OCI-LY1 (cell line): ENCODE results near the gene MAD1L1.

Source experiments
- H2AFZ ChIP-seq: fragments of 200-600 bp; sonication (generic), shearing (Covaris generic); 2 replicates; pipeline ENCODE4 v1.6.0; 2014; ENCODE audit warnings: antibody characterized with exemption, mild to moderate bottlenecking, low read length
- H3F3A ChIP-seq: fragments of 200-600 bp; sonication (generic), shearing (Covaris generic); 2 replicates; pipeline ENCODE4 v1.6.0; 2014; ENCODE audit warnings: mild to moderate bottlenecking, antibody characterized with exemption, low read length, moderate library complexity; ENCODE audit not compliant: insufficient read depth
- H3K27ac ChIP-seq: fragments of 200-600 bp; sonication (generic); 2 replicates; pipeline ENCODE4 v1.5.1; 2014; ENCODE audit warnings: low read length, mixed run types, mild to moderate bottlenecking, low read depth; ENCODE audit not compliant: poor library complexity, severe bottlenecking
- H3K27me3 ChIP-seq: fragments of 200-600 bp; sonication (generic); 2 replicates; pipeline ENCODE4 v1.6.0; 2014; ENCODE audit warnings: antibody characterized with exemption, mild to moderate bottlenecking, low read length, moderate library complexity; ENCODE audit not compliant: insufficient read depth
- H3K36me3 ChIP-seq: fragments of 200-600 bp; sonication (generic); 2 replicates; pipeline ENCODE4 v1.6.1; 2014; ENCODE audit warnings: mild to moderate bottlenecking, antibody characterized with exemption, low read length, moderate library complexity, mixed read lengths; ENCODE audit not compliant: insufficient read depth
- H3K4me1 ChIP-seq: fragments of 200-600 bp; sonication (generic); 2 replicates; pipeline ENCODE4 v1.5.1; 2014; ENCODE audit warnings: mild to moderate bottlenecking, low read length, moderate library complexity; ENCODE audit not compliant: insufficient read depth, severe bottlenecking
- H3K4me2 ChIP-seq: fragments of 200-600 bp; sonication (generic), shearing (Covaris generic); 2 replicates; pipeline ENCODE4 v1.6.1; 2014; ENCODE audit warnings: low read length
- H3K4me3 ChIP-seq: fragments of 200-600 bp; sonication (generic); 2 replicates; pipeline ENCODE4 v1.5.1; 2014; ENCODE audit warnings: low read length, low read depth, mild to moderate bottlenecking, mixed read lengths; ENCODE audit not compliant: poor library complexity, severe bottlenecking
- H3K79me2 ChIP-seq: fragments of 200-600 bp; shearing (Covaris generic); 2 replicates; pipeline ENCODE4 v1.6.1; 2016; ENCODE audit warnings: mixed run types, low read length, mixed read lengths; ENCODE audit not compliant: insufficient read depth
- H3K9ac ChIP-seq: fragments of 200-600 bp; sonication (generic), shearing (Covaris generic); 2 replicates; pipeline ENCODE4 v1.6.1; 2014; ENCODE audit warnings: mild to moderate bottlenecking, low read length, mixed read lengths
- H3K9me2 ChIP-seq: fragments of 200-600 bp; sonication (generic), shearing (Covaris generic); 2 replicates; pipeline ENCODE4 v1.6.1; 2014; ENCODE audit warnings: low read depth, mild to moderate bottlenecking, low read length, mixed read lengths
- H3K9me3 ChIP-seq: fragments of 200-600 bp; shearing (Covaris generic); 2 replicates; pipeline ENCODE4 v1.6.1; 2014; ENCODE audit warnings: low read length, mixed read lengths
- H4K20me1 ChIP-seq: fragments of 200-600 bp; sonication (generic), shearing (Covaris generic); 2 replicates; pipeline ENCODE4 v1.6.0; 2016; ENCODE audit warnings: mild to moderate bottlenecking, low read length; ENCODE audit not compliant: insufficient read depth
- EZH2 ChIP-seq: fragments of 200-600 bp; sonication (generic), shearing (Covaris generic); IDR thresholded peaks from 2 replicates; pipeline ENCODE4 v1.8.0; 2017; ENCODE audit warnings: borderline replicate concordance, mixed run types, mild to moderate bottlenecking, antibody characterized with exemption, low read length, moderate library complexity, mixed read lengths
- TF ChIP-seq, protein P1 (sequence below): fragments of 200-600 bp; sonication (generic), shearing (Covaris generic); IDR thresholded peaks from 2 replicates; pipeline ENCODE4 v1.5.1; 2017; ENCODE audit warnings: mild to moderate bottlenecking, antibody characterized with exemption, low read length, moderate library complexity, mixed read lengths

Gene MAD1L1

DNA sequence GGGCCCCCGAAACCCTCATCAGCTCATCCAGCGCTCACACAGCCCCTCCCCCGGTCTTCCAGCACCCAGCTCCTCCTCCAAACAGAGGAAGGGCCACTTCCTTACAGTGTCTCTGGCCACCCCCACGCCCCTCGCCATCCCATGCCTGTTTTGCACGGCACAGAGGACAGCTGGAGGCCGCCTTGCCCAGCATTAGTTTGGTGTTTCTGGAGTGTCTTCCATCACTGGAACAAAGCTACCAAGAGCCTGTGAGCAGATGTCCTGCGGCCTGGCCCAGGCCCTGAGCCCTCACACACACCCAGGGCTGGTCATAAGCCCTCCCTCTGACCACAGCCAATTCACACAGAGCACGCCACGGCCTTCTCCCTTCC, 82.3 kb downstream of the MAD1L1 start:
- Histone ChIP-seq H3K27ac (no peak overlapping the region), H3K9ac (no peak overlapping the region), H3K36me3 (peaks cover 18% of the 10 kb centered on the region; the same call in 1 of the 2 replicates), H3K79me2 (no peaks in the 10 kb centered on the region; the same call in 1 of the 2 replicates), H3K4me2 (no peak overlapping the region), H3K9me3 (no peaks in the 10 kb centered on the region), H3K27me3 (no peaks in the 10 kb centered on the region), H3F3A (no peaks in the 10 kb centered on the region), H3K4me1 (peaks cover 5% of the 10 kb centered on the region), H4K20me1 (no peaks in the 10 kb centered on the region), H2AFZ (no peak overlapping the region), H3K9me2 (no peaks in the 10 kb centered on the region), H3K4me3 (no peak overlapping the region)
- TF ChIP-seq, protein P1, sequence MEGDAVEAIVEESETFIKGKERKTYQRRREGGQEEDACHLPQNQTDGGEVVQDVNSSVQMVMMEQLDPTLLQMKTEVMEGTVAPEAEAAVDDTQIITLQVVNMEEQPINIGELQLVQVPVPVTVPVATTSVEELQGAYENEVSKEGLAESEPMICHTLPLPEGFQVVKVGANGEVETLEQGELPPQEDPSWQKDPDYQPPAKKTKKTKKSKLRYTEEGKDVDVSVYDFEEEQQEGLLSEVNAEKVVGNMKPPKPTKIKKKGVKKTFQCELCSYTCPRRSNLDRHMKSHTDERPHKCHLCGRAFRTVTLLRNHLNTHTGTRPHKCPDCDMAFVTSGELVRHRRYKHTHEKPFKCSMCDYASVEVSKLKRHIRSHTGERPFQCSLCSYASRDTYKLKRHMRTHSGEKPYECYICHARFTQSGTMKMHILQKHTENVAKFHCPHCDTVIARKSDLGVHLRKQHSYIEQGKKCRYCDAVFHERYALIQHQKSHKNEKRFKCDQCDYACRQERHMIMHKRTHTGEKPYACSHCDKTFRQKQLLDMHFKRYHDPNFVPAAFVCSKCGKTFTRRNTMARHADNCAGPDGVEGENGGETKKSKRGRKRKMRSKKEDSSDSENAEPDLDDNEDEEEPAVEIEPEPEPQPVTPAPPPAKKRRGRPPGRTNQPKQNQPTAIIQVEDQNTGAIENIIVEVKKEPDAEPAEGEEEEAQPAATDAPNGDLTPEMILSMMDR, result no peak
- no peak for TF ChIP-seq EZH2

DNA sequence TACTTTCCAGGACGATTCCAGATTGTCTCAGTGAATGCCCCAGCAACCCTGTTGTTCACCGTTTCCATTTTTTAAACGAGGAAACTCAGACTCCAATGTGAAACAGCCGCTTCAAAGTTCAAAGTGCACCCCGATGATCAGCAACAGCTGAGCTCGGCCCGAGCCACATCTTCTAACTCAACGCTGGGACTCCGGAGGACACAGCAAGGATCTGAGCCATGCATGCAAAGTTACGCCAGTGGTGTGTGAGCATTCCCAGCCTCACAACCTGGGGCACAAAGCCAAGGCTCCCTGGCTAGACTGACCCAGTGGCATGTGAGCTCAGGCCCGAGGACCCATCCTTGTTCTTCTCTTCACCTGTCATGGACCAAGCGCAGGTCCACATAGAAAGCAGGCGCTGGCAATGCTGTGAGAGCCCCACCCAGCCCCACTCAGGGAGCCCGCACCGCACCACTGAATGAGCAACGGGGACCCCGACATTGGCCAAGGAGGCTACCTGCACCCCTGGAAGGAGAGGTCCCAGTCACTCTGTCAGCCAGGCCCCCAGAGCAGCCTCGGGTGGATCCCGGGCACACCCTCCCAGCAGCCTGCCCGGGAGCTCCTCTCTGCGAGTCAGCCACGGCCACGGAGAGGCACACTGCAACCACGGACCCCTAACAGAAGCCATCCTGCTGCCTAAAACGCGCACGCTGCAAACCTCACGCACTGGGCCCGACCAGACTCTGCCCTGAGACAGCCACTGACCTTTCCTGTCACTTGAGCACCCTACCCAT, 82.9 kb downstream of the MAD1L1 start:
- Histone ChIP-seq H3K27ac (no peak overlapping the region), H4K20me1 (no peaks in the 10 kb centered on the region), H3K36me3 (peaks cover 22% of the 10 kb centered on the region; the same call in 1 of the 2 replicates), H3K79me2 (no peaks in the 10 kb centered on the region; the same call in 1 of the 2 replicates), H3K4me3 (no peak overlapping the region), H3F3A (no peaks in the 10 kb centered on the region), H3K9me2 (no peaks in the 10 kb centered on the region), H3K27me3 (no peaks in the 10 kb centered on the region), H3K9ac (no peak overlapping the region), H2AFZ (no peak overlapping the region), H3K4me2 (no peak overlapping the region), H3K4me1 (peaks cover 5% of the 10 kb centered on the region), H3K9me3 (no peaks in the 10 kb centered on the region)
- TF ChIP-seq EZH2, result no peak
- TF ChIP-seq, protein P1, result no peak

DNA sequence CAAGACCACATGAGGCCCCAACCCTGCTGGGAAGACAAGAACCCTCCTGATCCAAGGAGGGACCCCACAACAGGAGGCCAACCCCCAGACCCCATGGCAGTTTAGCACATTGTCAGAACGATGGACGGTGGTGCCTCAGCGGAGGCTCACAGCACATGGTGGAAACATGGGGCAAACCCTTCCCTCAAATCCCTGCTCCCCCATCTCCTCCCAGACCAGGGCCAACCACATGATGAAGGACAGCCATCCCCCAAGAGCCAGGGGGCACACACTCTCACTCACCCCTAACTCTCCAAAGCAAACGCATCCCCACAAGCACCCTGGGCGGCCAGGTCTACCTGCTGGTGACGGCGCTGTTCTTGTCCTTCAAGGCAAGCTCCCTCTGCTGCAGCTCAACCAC, 83.9 kb downstream of the MAD1L1 start:
- Histone ChIP-seq H3F3A (no peaks in the 10 kb centered on the region), H3K27me3 (no peaks in the 10 kb centered on the region), H3K4me1 (peaks cover 5% of the 10 kb centered on the region), H3K4me3 (no peak overlapping the region), H3K9me2 (no peaks in the 10 kb centered on the region), H3K79me2 (no peaks in the 10 kb centered on the region; the same call in 1 of the 2 replicates), H3K4me2 (no peak overlapping the region), H4K20me1 (no peaks in the 10 kb centered on the region), H3K9me3 (no peaks in the 10 kb centered on the region), H3K36me3 (peaks cover 28% of the 10 kb centered on the region; the same call in 1 of the 2 replicates), H3K27ac (no peak overlapping the region), H3K9ac (no peak overlapping the region), H2AFZ (no peak overlapping the region)
- TF ChIP-seq, protein P1, result no peak
- no peak for TF ChIP-seq EZH2
